ENCODE measurements around the gene RFX1.

Gene RFX1

GRCh38 chr19:13995878-13996765 is 10.0 kb downstream of the RFX1 start:
- DNase-seq (ENCODE audit: low read depth), result no peak

GRCh38 chr19:13995017-13995728 is 10.9 kb downstream of the RFX1 start:
- no peak for DNase-seq (ENCODE audit: low read depth)

GRCh38 chr19:13993590-13994300 is 12.4 kb downstream of the RFX1 start:
- DNase-seq (ENCODE audit: low read depth), result no peak

- no peak for DNase-seq (ENCODE audit: low read depth)
Measured at GRCh38 chr19:13992025-13992424, 14.1 kb downstream of the RFX1 start.

- no peak for DNase-seq (ENCODE audit: low read depth)
Measured at GRCh38 chr19:13990085-13990484, 16.0 kb downstream of the RFX1 start.

GRCh38 chr19:13989487-13989886 is 16.6 kb downstream of the RFX1 start:
- DNase-seq (ENCODE audit: low read depth), result no peak

GRCh38 chr19:13987101-13987890 is 18.8 kb downstream of the RFX1 start:
- DNase-seq (ENCODE audit: low read depth), result no peak

GRCh38 chr19:13986348-13986904 is 19.7 kb downstream of the RFX1 start:
- peak; percentile 96 for DNase-seq (ENCODE audit: low read depth)

- no peak for DNase-seq (ENCODE audit: low read depth)
Measured at GRCh38 chr19:13985771-13986347, 20.3 kb downstream of the RFX1 start.

GRCh38 chr19:13984875-13985741 is 21.0 kb downstream of the RFX1 start:
- DNase-seq (ENCODE audit: low read depth), result no peak

- DNase-seq (ENCODE audit: low read depth), result no peak
Measured at GRCh38 chr19:13984186-13984585, 21.9 kb downstream of the RFX1 start.

- no peak for DNase-seq (ENCODE audit: low read depth)
Measured at GRCh38 chr19:13983213-13983889, 22.8 kb downstream of the RFX1 start.

- no peak for DNase-seq (ENCODE audit: low read depth)
Measured at GRCh38 chr19:13982773-13983172, 23.3 kb downstream of the RFX1 start.

- no peak for DNase-seq (ENCODE audit: low read depth)
Measured at GRCh38 chr19:13981988-13982501, 24.1 kb downstream of the RFX1 start.

- no peak for DNase-seq (ENCODE audit: low read depth)
Measured at GRCh38 chr19:13981467-13981866, 24.7 kb downstream of the RFX1 start.

GRCh38 chr19:13981021-13981420 is 25.1 kb downstream of the RFX1 start:
- no peak for DNase-seq (ENCODE audit: low read depth)

GRCh38 chr19:13980340-13980739 is 25.8 kb downstream of the RFX1 start:
- DNase-seq (ENCODE audit: low read depth), result no peak

GRCh38 chr19:13979686-13980085 is 26.4 kb downstream of the RFX1 start:
- DNase-seq (ENCODE audit: low read depth), result no peak

- no peak for DNase-seq (ENCODE audit: low read depth)
Measured at GRCh38 chr19:13979244-13979615, 26.9 kb downstream of the RFX1 start.

Measured in stimulated activated CD8-positive, alpha-beta memory T cell treated with anti-CD3 and anti-CD28 coated beads, Interleukin-15, amount 100 ng/mL, for 1 hour (primary cell).